ENCODE results near the gene STPG4.

GRCh38 chr2:47083886-47084687 lies 71.0 kb downstream of the STPG4 start:
- TF ChIP-seq POLR2AphosphoS5 (IDR thresholded peaks at IDR 0.05) (no peak), POLR2A (IDR thresholded peaks at IDR 0.05) (no peak), CTCF (IDR thresholded peaks at IDR 0.05) (no peak)

All from upper lobe of left lung (tissue), 4 donors.